ENCODE measurements around the gene COL16A1. TPM values are rescaled to one million over a fixed set of nuclear protein-coding genes. Genes with fewer than 3 reads are reported as not detected.
A peak's percentile ranks its signal among the peaks of the same experiment; 100 is the strongest.

Gene COL16A1
- total RNA-seq, 4 donors from 2014 or later = 14.3 to 135 (median 40.1) TPM

DNA sequence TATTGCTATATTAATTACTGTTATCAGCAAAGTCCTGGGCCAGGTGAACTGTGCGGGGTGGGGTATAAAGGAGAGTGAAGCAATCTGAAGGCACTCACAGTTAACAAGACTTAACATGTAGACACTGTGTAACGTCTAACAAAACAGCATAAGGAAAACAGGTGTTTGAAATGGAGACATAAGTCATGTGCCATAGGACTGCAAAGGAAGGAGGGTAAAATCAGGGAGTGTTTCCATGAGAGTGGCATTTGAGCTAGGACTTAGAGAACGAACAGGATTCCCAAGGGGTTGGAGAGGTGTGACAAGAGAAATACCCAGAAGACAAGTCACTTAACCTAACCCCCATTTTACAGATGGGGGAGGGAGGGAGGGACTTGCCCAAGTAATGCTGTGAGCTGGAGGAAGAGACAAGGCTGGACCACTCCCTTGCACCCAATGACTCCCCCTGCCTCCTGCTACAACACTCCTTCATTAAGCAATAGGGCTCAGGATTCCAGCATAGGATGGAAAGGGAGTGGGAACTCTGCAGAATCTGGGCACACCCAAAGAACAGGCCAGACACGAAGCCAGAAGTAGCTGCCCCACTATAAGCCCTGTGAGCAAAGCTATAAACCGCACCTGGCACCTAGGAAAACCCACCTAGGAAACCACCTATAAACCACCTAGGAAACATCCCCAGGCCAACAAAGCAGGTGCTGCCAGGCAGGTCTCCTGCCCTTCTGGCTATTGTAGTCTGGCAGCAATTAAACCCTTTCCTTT, 65.7 kb downstream of the COL16A1 start:
- in situ Hi-C loops (cut with MboI; ENCODE audit: low pct_ligation_motif_present in 1 of 4, low pct_unique_long_range_greater_than_20kb in 1 of 4, low sequenced_read_pairs in 3 of 4) = no loop called here
- peak overlapping the region; percentile 38 to 67 (median 56) for H3K27ac ChIP-seq
- peak; percentile 49 for DNase-seq
- H3K4me1 ChIP-seq = peaks cover 14 to 58% (median 25%) of the 10 kb centered on the region in 4 donors
- no peaks in the 10 kb centered on the region for H3K36me3 ChIP-seq
- TF ChIP-seq EP300 (IDR thresholded peaks at IDR 0.05; ENCODE audit: low read depth) (no peak), POLR2A (IDR thresholded peaks at IDR 0.05) (no peak), POLR2AphosphoS5 (IDR thresholded peaks at IDR 0.05) (peak in 1 of 3 donors; percentile 40)
- TF ChIP-seq, protein P1, sequence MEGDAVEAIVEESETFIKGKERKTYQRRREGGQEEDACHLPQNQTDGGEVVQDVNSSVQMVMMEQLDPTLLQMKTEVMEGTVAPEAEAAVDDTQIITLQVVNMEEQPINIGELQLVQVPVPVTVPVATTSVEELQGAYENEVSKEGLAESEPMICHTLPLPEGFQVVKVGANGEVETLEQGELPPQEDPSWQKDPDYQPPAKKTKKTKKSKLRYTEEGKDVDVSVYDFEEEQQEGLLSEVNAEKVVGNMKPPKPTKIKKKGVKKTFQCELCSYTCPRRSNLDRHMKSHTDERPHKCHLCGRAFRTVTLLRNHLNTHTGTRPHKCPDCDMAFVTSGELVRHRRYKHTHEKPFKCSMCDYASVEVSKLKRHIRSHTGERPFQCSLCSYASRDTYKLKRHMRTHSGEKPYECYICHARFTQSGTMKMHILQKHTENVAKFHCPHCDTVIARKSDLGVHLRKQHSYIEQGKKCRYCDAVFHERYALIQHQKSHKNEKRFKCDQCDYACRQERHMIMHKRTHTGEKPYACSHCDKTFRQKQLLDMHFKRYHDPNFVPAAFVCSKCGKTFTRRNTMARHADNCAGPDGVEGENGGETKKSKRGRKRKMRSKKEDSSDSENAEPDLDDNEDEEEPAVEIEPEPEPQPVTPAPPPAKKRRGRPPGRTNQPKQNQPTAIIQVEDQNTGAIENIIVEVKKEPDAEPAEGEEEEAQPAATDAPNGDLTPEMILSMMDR (IDR thresholded peaks at IDR 0.05) = no peak
- intact Hi-C loops (cut with DNase I; ENCODE audit: low total_unique reads) = no loop called here
- no peaks in the 10 kb centered on the region for H3K9me3 ChIP-seq
- no peak overlapping the region for H3K4me3 ChIP-seq
- 28 to 41% methylated on average over 3 to 5 of the region's 5 CpGs for WGBS, 2 donors (ENCODE audit: low coverage in 1 of 2)
- no peaks in the 10 kb centered on the region for H3K27me3 ChIP-seq

DNA sequence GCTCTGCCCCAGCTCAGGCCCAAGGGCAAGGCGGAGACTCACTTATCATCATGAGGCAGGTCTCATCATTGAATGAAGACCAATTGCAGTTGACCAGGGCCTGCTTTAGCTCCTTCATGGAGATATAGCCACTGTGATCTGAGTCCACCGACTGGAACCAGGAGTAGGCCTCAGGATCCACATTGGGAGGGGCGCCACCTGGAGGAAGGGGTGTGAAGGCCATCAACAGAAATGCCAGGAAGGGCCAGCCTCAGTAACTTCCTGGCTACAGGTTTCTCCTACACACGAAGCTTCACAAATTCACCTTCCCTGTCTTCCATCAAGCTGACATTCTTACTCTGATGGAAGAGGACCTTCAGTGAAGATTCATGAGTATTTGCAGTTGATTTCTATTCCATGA, 70.7 kb downstream of the COL16A1 start:
- DNase-seq = peak; percentile 70
- intact Hi-C loops (cut with DNase I; ENCODE audit: low total_unique reads) = no loop called here
- Histone ChIP-seq H3K27ac (peak overlapping the region; percentile 26 to 63 (median 33)), H3K36me3 (peaks cover 0 to 27% (median 8%) of the 10 kb centered on the region in 4 donors), H3K4me1 (peaks cover 6 to 38% (median 19%) of the 10 kb centered on the region in 4 donors), H3K9me3 (no peaks in the 10 kb centered on the region), H3K4me3 (no peak overlapping the region), H3K27me3 (no peaks in the 10 kb centered on the region)
- 55 to 56% methylated on average over 2 to 4 of the region's 4 CpGs for WGBS, 2 donors (ENCODE audit: low coverage in 1 of 2)
- no peak for TF ChIP-seq POLR2AphosphoS5 (IDR thresholded peaks at IDR 0.05)
- TF ChIP-seq, protein P1 (IDR thresholded peaks at IDR 0.05) = peak; percentile 33 to 61 (median 49)
- in situ Hi-C loops (cut with MboI; ENCODE audit: low pct_ligation_motif_present in 1 of 4, low pct_unique_long_range_greater_than_20kb in 1 of 4, low sequenced_read_pairs in 3 of 4) = no loop called here

DNA sequence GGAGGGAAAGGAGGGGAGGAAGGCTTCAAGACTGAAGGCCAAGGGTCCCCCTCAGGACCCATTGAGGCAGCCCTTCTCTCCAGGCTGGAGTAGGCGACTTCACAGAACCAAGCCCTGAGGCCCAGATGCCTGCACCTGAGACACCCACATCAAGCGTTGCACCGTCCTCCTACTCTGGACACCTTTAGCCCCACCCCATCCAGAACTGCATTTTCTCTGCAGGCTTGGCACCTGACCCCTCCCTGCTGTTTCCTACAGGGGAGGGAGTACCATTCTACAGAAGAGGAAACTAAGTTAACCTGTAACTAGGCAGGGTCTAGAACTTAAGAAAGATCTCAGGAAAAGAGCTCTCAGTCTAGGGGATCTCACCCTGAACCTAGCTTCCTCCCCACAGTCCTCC, 71.2 kb downstream of the COL16A1 start:
- H3K27ac ChIP-seq = peak overlapping the region; percentile 26 to 63 (median 33)
- intact Hi-C loops (cut with DNase I; ENCODE audit: low total_unique reads) (no loop called here), in situ Hi-C loops (cut with MboI; ENCODE audit: low pct_ligation_motif_present in 1 of 4, low pct_unique_long_range_greater_than_20kb in 1 of 4, low sequenced_read_pairs in 3 of 4) (no loop called here)
- 68% methylated on average over 3 of the region's 3 CpGs; no CpG with 5 or more reads in 1 of the 2 donors for WGBS, 2 donors (ENCODE audit: low coverage in 1 of 2)
- H3K9me3 ChIP-seq = no peaks in the 10 kb centered on the region
- peak; percentile 56 for DNase-seq
- peaks cover 2 to 38% (median 18%) of the 10 kb centered on the region in 4 donors for H3K4me1 ChIP-seq
- TF ChIP-seq, protein P1 (IDR thresholded peaks at IDR 0.05) = no peak
- no peak for TF ChIP-seq EP300 (IDR thresholded peaks at IDR 0.05; ENCODE audit: low read depth)
- TF ChIP-seq POLR2A (IDR thresholded peaks at IDR 0.05) = no peak
- TF ChIP-seq POLR2AphosphoS5 (IDR thresholded peaks at IDR 0.05) = no peak
- H3K27me3 ChIP-seq = no peaks in the 10 kb centered on the region
- H3K36me3 ChIP-seq = peaks cover 0 to 27% (median 9%) of the 10 kb centered on the region in 4 donors
- no peak overlapping the region for H3K4me3 ChIP-seq

DNA sequence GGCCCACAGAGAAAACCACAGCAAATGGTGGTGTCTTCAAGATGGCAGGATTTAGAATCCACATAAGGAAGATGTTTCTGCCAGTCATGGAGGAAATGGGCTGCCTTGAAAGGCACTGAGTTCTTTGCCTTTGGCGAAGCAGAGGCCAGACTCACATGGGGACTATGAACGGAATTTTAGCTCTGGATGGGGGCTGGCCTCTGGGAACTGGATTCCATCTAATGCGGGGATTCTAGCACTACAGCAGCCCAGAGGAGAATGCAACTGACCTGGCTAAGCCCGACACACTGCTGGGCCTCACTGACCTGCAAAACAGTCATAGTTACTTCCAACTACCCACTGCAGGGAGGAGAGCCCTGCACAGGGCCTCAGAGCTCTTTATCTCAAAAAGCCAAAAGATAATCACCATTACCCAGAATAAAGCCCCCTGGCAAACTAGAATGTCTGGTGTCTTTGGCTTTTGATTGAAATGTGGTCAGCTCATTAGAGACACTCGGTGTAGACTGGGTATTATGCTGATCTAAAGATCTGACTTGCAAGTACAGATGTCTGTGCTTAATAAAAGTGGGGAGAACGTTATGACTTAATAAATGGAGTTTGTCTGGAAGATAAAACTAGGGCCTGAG, 74.8 kb downstream of the COL16A1 start:
- Histone ChIP-seq H3K9me3 (no peaks in the 10 kb centered on the region), H3K4me1 (peaks cover 9 to 31% (median 21%) of the 10 kb centered on the region in 4 donors), H3K27ac (peak overlapping the region in 1 of 4 donors; percentile 37), H3K4me3 (no peak overlapping the region), H3K27me3 (no peaks in the 10 kb centered on the region), H3K36me3 (peaks cover 0 to 27% (median 9%) of the 10 kb centered on the region in 4 donors)
- WGBS, 2 donors (ENCODE audit: low coverage in 1 of 2) = 90 to 91% methylated on average over 2 to 6 of the region's 6 CpGs
- in situ Hi-C loops (cut with MboI; ENCODE audit: low pct_ligation_motif_present in 1 of 4, low pct_unique_long_range_greater_than_20kb in 1 of 4, low sequenced_read_pairs in 3 of 4) = no loop called here
- no peak for DNase-seq
- intact Hi-C loops (cut with DNase I; ENCODE audit: low total_unique reads) = no loop called here
- TF ChIP-seq POLR2AphosphoS5 (IDR thresholded peaks at IDR 0.05) = no peak
- TF ChIP-seq POLR2A (IDR thresholded peaks at IDR 0.05) = no peak
- TF ChIP-seq EP300 (IDR thresholded peaks at IDR 0.05; ENCODE audit: low read depth) = no peak
- TF ChIP-seq, protein P1 (IDR thresholded peaks at IDR 0.05) = no peak

All from transverse colon (tissue), 4 donors.